ENCODE measurements around the gene GPR21.

The GPR21 gene
- 0 to 0.39 (median 0.26) reads per million in 3 donors for total RNA-seq

GRCh38 chr9:123033352-123033751, at the start of gene GPR21:
GPR21 (plus strand) TSS chr9:123033667; CDS start chr9:123034567, 900 bp downstream.
- Histone ChIP-seq H3K4me1 (ENCODE audit: control insufficient read depth, insufficient read depth, low read length, poor library complexity, severe bottlenecking) (no peaks in the 10 kb centered on the region), H3K9me3 (ENCODE audit: control insufficient read depth, low read length) (no peaks in the 10 kb centered on the region), H3K27me3 (replicated peaks; ENCODE audit: control insufficient read depth, insufficient read depth, low read length, poor library complexity, severe bottlenecking) (no peaks in the 10 kb centered on the region), H3K4me3 (ENCODE audit: insufficient read depth, low read depth, low read length, poor library complexity, severe bottlenecking) (no peak within 1 kb of the TSS), H3K27ac (ENCODE audit: insufficient read depth, low read length, poor library complexity, severe bottlenecking) (no peak within 1 kb of the TSS), H3K36me3 (ENCODE audit: control insufficient read depth, insufficient read depth, low read length) (no peaks in the 10 kb centered on the region)
- DNase-seq: no peak

- H3K27me3 ChIP-seq (replicated peaks; ENCODE audit: control insufficient read depth, insufficient read depth, low read length, poor library complexity, severe bottlenecking): no peaks in the 10 kb centered on the region
- H3K4me3 ChIP-seq (ENCODE audit: insufficient read depth, low read depth, low read length, poor library complexity, severe bottlenecking): no peak overlapping the region
- no peak overlapping the region for H3K27ac ChIP-seq (ENCODE audit: insufficient read depth, low read length, poor library complexity, severe bottlenecking)
- DNase-seq: no peak
- H3K9me3 ChIP-seq (ENCODE audit: control insufficient read depth, low read length): no peaks in the 10 kb centered on the region
- no peaks in the 10 kb centered on the region for H3K4me1 ChIP-seq (ENCODE audit: control insufficient read depth, insufficient read depth, low read length, poor library complexity, severe bottlenecking)
- peaks cover 20% of the 10 kb centered on the region for H3K36me3 ChIP-seq (ENCODE audit: control insufficient read depth, insufficient read depth, low read length)
Measured at GRCh38 chr9:122986010-122986409, 47.5 kb upstream of the GPR21 start.

- Histone ChIP-seq H3K27me3 (replicated peaks; ENCODE audit: control insufficient read depth, insufficient read depth, low read length, poor library complexity, severe bottlenecking) (no peaks in the 10 kb centered on the region), H3K36me3 (ENCODE audit: control insufficient read depth, insufficient read depth, low read length) (peaks cover 20% of the 10 kb centered on the region), H3K4me1 (ENCODE audit: control insufficient read depth, insufficient read depth, low read length, poor library complexity, severe bottlenecking) (no peaks in the 10 kb centered on the region), H3K27ac (ENCODE audit: insufficient read depth, low read length, poor library complexity, severe bottlenecking) (no peak overlapping the region), H3K4me3 (ENCODE audit: insufficient read depth, low read depth, low read length, poor library complexity, severe bottlenecking) (no peak overlapping the region), H3K9me3 (ENCODE audit: control insufficient read depth, low read length) (no peaks in the 10 kb centered on the region)
- DNase-seq: no peak
Measured at GRCh38 chr9:122988141-122988540, 45.3 kb upstream of the GPR21 start.

DNA sequence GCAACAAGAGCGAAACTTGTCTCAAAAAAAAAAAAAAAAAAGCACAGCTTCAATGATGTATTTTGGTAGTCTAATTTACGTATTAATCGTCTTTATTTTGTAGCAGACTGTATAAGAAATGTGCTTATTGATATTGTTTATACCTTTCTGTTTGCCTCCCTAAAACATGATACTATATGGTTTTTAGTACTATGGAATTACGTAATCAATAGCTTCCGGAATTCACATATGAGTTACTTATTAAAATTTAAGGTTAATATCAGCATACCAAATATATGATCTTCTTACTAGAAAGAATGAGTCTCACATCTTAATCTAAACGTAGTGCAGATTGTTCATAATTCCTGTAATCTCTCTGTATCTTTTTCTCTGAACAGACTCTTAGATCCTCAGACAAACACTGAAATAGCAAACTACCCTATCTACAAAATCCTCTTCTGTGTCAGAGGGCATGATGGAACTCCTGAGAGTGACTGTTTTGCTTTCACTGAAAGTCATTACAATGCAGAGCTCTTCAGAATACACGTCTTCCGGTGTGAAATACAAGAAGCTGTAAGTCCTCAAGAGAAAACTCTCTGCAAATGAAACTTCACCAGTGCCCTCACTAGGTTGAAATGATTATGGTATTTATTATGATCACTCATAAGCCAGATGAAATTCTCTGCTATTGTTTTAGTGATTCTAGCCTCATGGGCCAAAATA, 44.4 kb upstream of the GPR21 start:
- peaks cover 20% of the 10 kb centered on the region for H3K36me3 ChIP-seq (ENCODE audit: control insufficient read depth, insufficient read depth, low read length)
- no peaks in the 10 kb centered on the region for H3K9me3 ChIP-seq (ENCODE audit: control insufficient read depth, low read length)
- H3K4me1 ChIP-seq (ENCODE audit: control insufficient read depth, insufficient read depth, low read length, poor library complexity, severe bottlenecking): no peaks in the 10 kb centered on the region
- no peaks in the 10 kb centered on the region for H3K27me3 ChIP-seq (replicated peaks; ENCODE audit: control insufficient read depth, insufficient read depth, low read length, poor library complexity, severe bottlenecking)
- H3K4me3 ChIP-seq (ENCODE audit: insufficient read depth, low read depth, low read length, poor library complexity, severe bottlenecking): no peak overlapping the region
- no peak for DNase-seq
- H3K27ac ChIP-seq (ENCODE audit: insufficient read depth, low read length, poor library complexity, severe bottlenecking): no peak overlapping the region

DNA sequence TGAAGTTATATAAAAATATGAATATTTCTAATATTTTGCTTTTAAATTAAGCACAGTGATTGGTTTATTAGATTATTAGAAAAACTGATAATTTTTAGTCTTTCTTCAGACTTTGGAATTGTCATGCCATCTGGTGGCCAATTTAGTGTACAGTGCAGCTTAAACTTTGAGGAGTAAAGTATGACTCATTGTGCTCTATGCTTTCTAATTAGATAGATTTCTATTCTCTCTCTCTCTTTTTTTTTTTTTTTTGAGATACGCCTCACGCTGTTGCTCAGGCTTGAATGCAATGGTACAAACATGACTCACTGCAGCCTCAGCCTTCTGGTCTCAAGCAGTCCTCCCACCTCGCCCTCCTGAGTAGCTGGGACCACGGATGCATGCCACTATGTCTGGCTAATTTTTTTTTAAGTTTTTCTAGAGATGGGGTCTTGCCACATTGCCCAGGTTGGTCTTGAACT, 42.1 kb upstream of the GPR21 start:
- DNase-seq: peak in 2 of 3 donors; percentile 3 to 4
- H3K36me3 ChIP-seq (ENCODE audit: control insufficient read depth, insufficient read depth, low read length): peaks cover 9% of the 10 kb centered on the region
- no peaks in the 10 kb centered on the region for H3K4me1 ChIP-seq (ENCODE audit: control insufficient read depth, insufficient read depth, low read length, poor library complexity, severe bottlenecking)

DNA sequence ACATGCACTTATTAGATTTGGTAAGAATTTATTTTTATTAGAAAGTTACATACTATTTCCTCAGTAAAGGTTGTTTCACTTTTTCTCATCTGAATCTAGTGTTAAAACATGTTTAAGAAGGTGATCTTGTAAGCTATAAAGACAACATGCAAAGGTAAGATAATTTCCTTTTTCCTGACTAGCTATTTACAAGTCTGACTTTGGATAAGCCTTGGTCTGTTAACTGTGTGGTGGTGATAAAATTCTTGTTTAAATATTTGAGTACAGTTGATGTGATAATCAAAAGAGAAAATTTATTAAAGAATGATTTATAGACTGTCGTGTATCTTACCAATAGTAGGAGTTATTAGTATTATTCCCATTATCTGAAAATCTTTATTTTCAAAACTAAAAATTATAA, 36.9 kb upstream of the GPR21 start:
- no peaks in the 10 kb centered on the region for H3K9me3 ChIP-seq (ENCODE audit: control insufficient read depth, low read length)
- H3K36me3 ChIP-seq (ENCODE audit: control insufficient read depth, insufficient read depth, low read length): peaks cover 13% of the 10 kb centered on the region
- no peak for DNase-seq
- no peak overlapping the region for H3K4me3 ChIP-seq (ENCODE audit: insufficient read depth, low read depth, low read length, poor library complexity, severe bottlenecking)
- no peak overlapping the region for H3K27ac ChIP-seq (ENCODE audit: insufficient read depth, low read length, poor library complexity, severe bottlenecking)
- no peaks in the 10 kb centered on the region for H3K27me3 ChIP-seq (replicated peaks; ENCODE audit: control insufficient read depth, insufficient read depth, low read length, poor library complexity, severe bottlenecking)
- H3K4me1 ChIP-seq (ENCODE audit: control insufficient read depth, insufficient read depth, low read length, poor library complexity, severe bottlenecking): no peaks in the 10 kb centered on the region

More for the DNA sequence above, 42.1 kb upstream of the GPR21 start:
- no peaks in the 10 kb centered on the region for H3K27me3 ChIP-seq (replicated peaks; ENCODE audit: control insufficient read depth, insufficient read depth, low read length, poor library complexity, severe bottlenecking)
- no peaks in the 10 kb centered on the region for H3K9me3 ChIP-seq (ENCODE audit: control insufficient read depth, low read length)
- H3K27ac ChIP-seq (ENCODE audit: insufficient read depth, low read length, poor library complexity, severe bottlenecking): no peak overlapping the region
- H3K4me3 ChIP-seq (ENCODE audit: insufficient read depth, low read depth, low read length, poor library complexity, severe bottlenecking): no peak overlapping the region

- Histone ChIP-seq H3K27me3 (replicated peaks; ENCODE audit: control insufficient read depth, insufficient read depth, low read length, poor library complexity, severe bottlenecking) (no peaks in the 10 kb centered on the region), H3K27ac (ENCODE audit: insufficient read depth, low read length, poor library complexity, severe bottlenecking) (no peak overlapping the region), H3K36me3 (ENCODE audit: control insufficient read depth, insufficient read depth, low read length) (peaks cover 13% of the 10 kb centered on the region), H3K4me1 (ENCODE audit: control insufficient read depth, insufficient read depth, low read length, poor library complexity, severe bottlenecking) (no peaks in the 10 kb centered on the region), H3K9me3 (ENCODE audit: control insufficient read depth, low read length) (no peaks in the 10 kb centered on the region), H3K4me3 (ENCODE audit: insufficient read depth, low read depth, low read length, poor library complexity, severe bottlenecking) (no peak overlapping the region)
- DNase-seq: no peak
Measured at GRCh38 chr9:122998448-122998847, 35.0 kb upstream of the GPR21 start.

DNA sequence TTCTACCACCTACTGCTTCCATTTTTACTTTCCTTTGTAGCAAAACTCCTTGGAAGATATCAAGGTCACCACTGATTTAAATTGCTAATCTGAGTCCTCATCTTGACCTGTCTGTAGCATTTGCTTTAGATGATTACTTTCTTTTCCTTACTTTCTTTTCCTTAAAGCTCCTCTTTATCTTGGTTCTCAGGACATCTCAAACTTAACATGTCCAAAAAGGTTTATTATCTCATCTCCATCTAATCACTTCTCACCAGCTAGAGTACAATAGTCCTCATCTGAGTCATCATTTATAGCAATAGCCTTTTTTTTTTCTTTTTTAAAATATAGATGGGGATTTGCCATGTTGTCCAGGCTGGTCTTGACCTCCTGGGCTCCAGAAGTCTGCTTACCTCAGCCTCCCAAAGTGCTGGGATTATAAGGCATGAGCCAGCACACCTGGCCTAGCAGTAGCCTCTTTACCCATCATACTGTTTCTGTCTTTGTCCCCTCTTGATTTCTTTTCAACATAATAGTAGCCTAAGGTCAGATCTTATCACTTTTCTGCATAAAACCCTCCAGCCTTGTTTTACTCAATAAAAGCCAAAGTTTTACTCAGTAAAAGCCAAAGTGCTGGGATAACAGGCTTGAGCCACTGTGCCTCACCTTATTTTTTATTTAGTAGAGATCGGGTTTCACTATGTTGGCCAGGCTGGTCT, 32.9 kb upstream of the GPR21 start:
- no peak for DNase-seq
- Histone ChIP-seq H3K27ac (ENCODE audit: insufficient read depth, low read length, poor library complexity, severe bottlenecking) (no peak overlapping the region), H3K4me3 (ENCODE audit: insufficient read depth, low read depth, low read length, poor library complexity, severe bottlenecking) (no peak overlapping the region), H3K4me1 (ENCODE audit: control insufficient read depth, insufficient read depth, low read length, poor library complexity, severe bottlenecking) (no peaks in the 10 kb centered on the region), H3K36me3 (ENCODE audit: control insufficient read depth, insufficient read depth, low read length) (peaks cover 13% of the 10 kb centered on the region), H3K9me3 (ENCODE audit: control insufficient read depth, low read length) (no peaks in the 10 kb centered on the region), H3K27me3 (replicated peaks; ENCODE audit: control insufficient read depth, insufficient read depth, low read length, poor library complexity, severe bottlenecking) (no peaks in the 10 kb centered on the region)

GRCh38 chr9:123002754-123003153, 30.7 kb upstream of the GPR21 start:
- DNase-seq: no peak
- Histone ChIP-seq H3K27ac (ENCODE audit: insufficient read depth, low read length, poor library complexity, severe bottlenecking) (no peak overlapping the region), H3K36me3 (ENCODE audit: control insufficient read depth, insufficient read depth, low read length) (peaks cover 8% of the 10 kb centered on the region), H3K27me3 (replicated peaks; ENCODE audit: control insufficient read depth, insufficient read depth, low read length, poor library complexity, severe bottlenecking) (no peaks in the 10 kb centered on the region), H3K4me1 (ENCODE audit: control insufficient read depth, insufficient read depth, low read length, poor library complexity, severe bottlenecking) (no peaks in the 10 kb centered on the region), H3K4me3 (ENCODE audit: insufficient read depth, low read depth, low read length, poor library complexity, severe bottlenecking) (no peak overlapping the region), H3K9me3 (ENCODE audit: control insufficient read depth, low read length) (no peaks in the 10 kb centered on the region)

DNA sequence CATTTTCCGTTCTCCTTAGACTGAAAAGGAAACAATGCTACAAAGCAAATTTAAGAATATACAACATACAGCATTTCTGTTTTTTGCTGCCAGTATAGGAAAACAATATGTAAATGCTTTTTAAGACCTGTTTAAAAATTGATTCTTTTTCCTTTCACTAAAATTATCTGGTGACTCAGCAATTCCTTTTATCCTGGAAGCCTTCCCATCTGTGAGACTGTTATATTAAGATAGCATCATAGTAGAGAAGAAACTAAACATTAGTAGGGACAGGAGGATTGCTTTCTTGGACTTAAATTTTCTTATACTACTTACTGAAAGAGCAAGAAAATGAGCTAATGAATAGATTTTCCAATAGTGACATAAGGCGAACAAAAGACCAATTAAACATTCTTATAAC, 30.0 kb upstream of the GPR21 start:
- H3K27ac ChIP-seq (ENCODE audit: insufficient read depth, low read length, poor library complexity, severe bottlenecking): no peak overlapping the region

More for the DNA sequence above, 30.0 kb upstream of the GPR21 start:
- H3K9me3 ChIP-seq (ENCODE audit: control insufficient read depth, low read length): no peaks in the 10 kb centered on the region
- DNase-seq: no peak
- no peaks in the 10 kb centered on the region for H3K27me3 ChIP-seq (replicated peaks; ENCODE audit: control insufficient read depth, insufficient read depth, low read length, poor library complexity, severe bottlenecking)
- no peaks in the 10 kb centered on the region for H3K4me1 ChIP-seq (ENCODE audit: control insufficient read depth, insufficient read depth, low read length, poor library complexity, severe bottlenecking)
- peaks cover 8% of the 10 kb centered on the region for H3K36me3 ChIP-seq (ENCODE audit: control insufficient read depth, insufficient read depth, low read length)
- H3K4me3 ChIP-seq (ENCODE audit: insufficient read depth, low read depth, low read length, poor library complexity, severe bottlenecking): no peak overlapping the region

Measured in effector memory CD4-positive, alpha-beta T cell (primary cell).